GM12878 (cell line): ENCODE results near the gene SCMH1. TPM values are rescaled to one million over a fixed set of nuclear protein-coding genes. Genes with fewer than 3 reads are reported as not detected.

Source experiments
- CBFB ChIP-seq: IDR thresholded peaks from 2 replicates; pipeline ENCODE4 v1.6.1; 2016; ENCODE audit warnings: antibody characterized with exemption, low read depth
- EED ChIP-seq: sonication (generic); IDR thresholded peaks from 2 replicates; pipeline ENCODE4 v1.6.1; 2016; ENCODE audit warnings: antibody characterized with exemption, low read depth
- EP300 ChIP-seq, 2 experiments: fragments of 150-350 bp in 1 of 2; IDR thresholded peaks; 2 replicates each; pipeline ENCODE4 v1.6.1; 2011 to 2012; ENCODE audit warnings: low read depth in 2 of 2, low read length in 2 of 2, borderline replicate concordance in 1 of 2, improper control_type of control experiment in 1 of 2, inconsistent platforms in 1 of 2; ENCODE audit not compliant: control insufficient read depth in 1 of 2
- ESRRA ChIP-seq: IDR thresholded peaks from 2 replicates; pipeline ENCODE4 v1.6.1; 2012; ENCODE audit warnings: mild to moderate bottlenecking, low read length, improper control_type of control experiment
- KLF5 ChIP-seq: fragments of 450-650 bp; IDR thresholded peaks from 2 replicates; pipeline ENCODE4 v1.6.1; 2014; ENCODE audit warnings: mild to moderate bottlenecking; ENCODE audit not compliant: partially characterized antibody
- MEF2B ChIP-seq: fragments of 450-650 bp; IDR thresholded peaks from 2 replicates; pipeline ENCODE4 v1.6.1; 2018; ENCODE audit warnings: mild to moderate bottlenecking, moderate library complexity; ENCODE audit not compliant: partially characterized antibody, poor library complexity, severe bottlenecking
- RAD51 ChIP-seq: fragments of 450-650 bp; IDR thresholded peaks from 2 replicates; pipeline ENCODE4 v1.6.1; 2016; ENCODE audit warnings: moderate library complexity, mild to moderate bottlenecking, inconsistent platforms
- RCOR1 ChIP-seq: conservative IDR thresholded peaks from 2 replicates; pipeline ENCODE4 v1.6.1; 2012; ENCODE audit warnings: low read depth, low read length, improper control_type of control experiment
- RELA ChIP-seq: fragments of 450-650 bp; IDR thresholded peaks from 2 replicates; pipeline ENCODE4 v1.8.0; 2014; ENCODE audit warnings: borderline replicate concordance; ENCODE audit not compliant: partially characterized antibody
- RUNX3 ChIP-seq: IDR thresholded peaks from 2 replicates; pipeline ENCODE4 v1.6.1; 2012; ENCODE audit warnings: low read length, inconsistent platforms
- STAT1 ChIP-seq: fragments of 450-650 bp; conservative IDR thresholded peaks from 2 replicates; pipeline ENCODE4 v1.6.1; 2014; ENCODE audit warnings: antibody characterized with exemption, mild to moderate bottlenecking
- SUZ12 ChIP-seq: fragments of 200-600 bp; sonication (generic); IDR thresholded peaks from one replicate; pipeline ENCODE4 v1.6.1; 2018; ENCODE audit warnings: antibody characterized with exemption, mild to moderate bottlenecking; ENCODE audit not compliant: unreplicated experiment
- TCF3 ChIP-seq: IDR thresholded peaks from 2 replicates; pipeline ENCODE4 v1.6.1; 2012; ENCODE audit warnings: low read depth, mild to moderate bottlenecking, low read length, borderline replicate concordance; ENCODE audit not compliant: insufficient read depth
- ZSCAN29 ChIP-seq: fragments of 450-650 bp; IDR thresholded peaks from 2 replicates; pipeline ENCODE4 v1.6.1; 2017; ENCODE audit warnings: mild to moderate bottlenecking, moderate library complexity
- polyA plus RNA-seq, 11 experiments: library from polyadenylated mRNA; depleted of rRNA in 4 of 11; unstranded in 6 of 11; stranded (reverse) in 5 of 11; fragments of >200 nt; fragmentation: Nextera tagmentation in 4 of 11; fragmentation: Illumina TruSeq in 1 of 11; extraction: Ambion mirVana in 4 of 11; extraction: Trizol in 1 of 11; gene quantifications; 1 replicate in 1 of 11; 2 replicates in 10 of 11; pipeline versions ENCODE4 v1.2.1 to v1.2.3, GENCODE V29; 2011 to 2016; ENCODE audit warnings: inconsistent platforms in 2 of 11, missing spikeins in 2 of 11, low read depth in 1 of 11
- total RNA-seq, 4 experiments: library from RNA; depleted of rRNA in 3 of 4; stranded (reverse); fragments of >200 nt in 3 of 4; fragmentation: Illumina TruSeq in 1 of 4; extraction: Trizol in 1 of 4; gene quantifications; 2 replicates each; pipeline versions ENCODE4 v1.2.1 to v1.2.3, GENCODE V29; 2013 to 2021
- TF ChIP-seq, protein P1 (sequence below): fragments of 450-650 bp; formaldehyde crosslinking; IDR thresholded peaks from 2 replicates; pipeline ENCODE4 v1.4.0; 2020; ENCODE audit warnings: mild to moderate bottlenecking, moderate library complexity
- TF ChIP-seq, protein P2 (sequence below): IDR thresholded peaks from 2 replicates; pipeline ENCODE4 v1.6.1; 2011; ENCODE audit warnings: borderline replicate concordance, low read depth, mild to moderate bottlenecking, moderate library complexity, low read length; ENCODE audit not compliant: insufficient read depth, poor library complexity, severe bottlenecking
- TF ChIP-seq, protein P3 (sequence below): fragments of 450-650 bp; IDR thresholded peaks from 2 replicates; pipeline ENCODE4 v1.6.1; 2018; ENCODE audit warnings: borderline replicate concordance, mild to moderate bottlenecking; ENCODE audit not compliant: partially characterized antibody
- TF ChIP-seq, protein P4 (sequence below): IDR thresholded peaks from 2 replicates; pipeline ENCODE4 v1.6.1; 2012; ENCODE audit warnings: low read length, inconsistent platforms

The SCMH1 gene
- total and polyA plus RNA-seq, 10 of the 15 experiments (the other 5 are each of a cell fraction or from before 2014, with no cell fraction given) = 7.5 to 44.1 (median 27.8) TPM

DNA sequence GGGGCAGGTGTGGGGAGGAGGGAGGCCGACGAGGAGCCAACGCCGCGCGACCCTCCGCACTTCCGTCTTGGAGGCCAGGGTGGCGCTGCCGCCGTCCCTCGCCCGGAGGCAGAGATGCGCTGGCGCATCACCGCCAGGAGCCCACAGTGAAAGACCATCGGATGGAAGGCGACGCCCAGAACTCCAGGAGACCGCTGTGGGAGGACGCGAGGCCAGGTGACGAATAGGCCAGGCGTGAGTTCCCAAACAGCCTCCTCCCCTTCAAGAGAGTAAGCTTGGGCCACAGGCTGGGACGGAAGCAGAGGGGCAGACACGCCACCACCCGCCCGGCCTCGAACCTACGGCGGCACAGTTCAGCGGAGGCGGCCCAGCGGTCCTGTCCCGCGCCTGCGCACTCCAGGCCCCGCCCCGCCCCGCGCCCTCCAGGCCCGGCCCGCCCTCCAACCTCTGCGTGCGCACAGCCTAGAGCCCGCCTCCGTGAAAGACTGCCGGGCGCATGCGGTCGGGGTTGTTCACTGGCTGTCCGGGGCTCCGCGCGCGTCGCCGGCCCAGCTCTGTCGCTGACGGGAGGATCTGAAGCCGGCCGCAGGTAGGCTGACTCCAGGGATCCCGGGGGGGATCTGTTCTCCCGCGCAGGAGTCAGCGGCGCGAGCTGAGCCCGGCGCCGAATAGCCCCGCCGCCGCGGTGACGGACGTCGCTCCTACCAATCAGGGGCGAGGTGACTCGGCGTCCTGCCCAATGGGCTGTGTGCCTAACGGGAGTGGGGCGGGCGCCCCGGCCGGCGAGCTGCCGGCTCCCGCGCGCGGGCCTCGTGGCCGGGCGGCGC lies 262.7 kb downstream of the SCMH1 start, which contains the start of gene CTPS1 (continued):
- TF ChIP-seq, protein P1, sequence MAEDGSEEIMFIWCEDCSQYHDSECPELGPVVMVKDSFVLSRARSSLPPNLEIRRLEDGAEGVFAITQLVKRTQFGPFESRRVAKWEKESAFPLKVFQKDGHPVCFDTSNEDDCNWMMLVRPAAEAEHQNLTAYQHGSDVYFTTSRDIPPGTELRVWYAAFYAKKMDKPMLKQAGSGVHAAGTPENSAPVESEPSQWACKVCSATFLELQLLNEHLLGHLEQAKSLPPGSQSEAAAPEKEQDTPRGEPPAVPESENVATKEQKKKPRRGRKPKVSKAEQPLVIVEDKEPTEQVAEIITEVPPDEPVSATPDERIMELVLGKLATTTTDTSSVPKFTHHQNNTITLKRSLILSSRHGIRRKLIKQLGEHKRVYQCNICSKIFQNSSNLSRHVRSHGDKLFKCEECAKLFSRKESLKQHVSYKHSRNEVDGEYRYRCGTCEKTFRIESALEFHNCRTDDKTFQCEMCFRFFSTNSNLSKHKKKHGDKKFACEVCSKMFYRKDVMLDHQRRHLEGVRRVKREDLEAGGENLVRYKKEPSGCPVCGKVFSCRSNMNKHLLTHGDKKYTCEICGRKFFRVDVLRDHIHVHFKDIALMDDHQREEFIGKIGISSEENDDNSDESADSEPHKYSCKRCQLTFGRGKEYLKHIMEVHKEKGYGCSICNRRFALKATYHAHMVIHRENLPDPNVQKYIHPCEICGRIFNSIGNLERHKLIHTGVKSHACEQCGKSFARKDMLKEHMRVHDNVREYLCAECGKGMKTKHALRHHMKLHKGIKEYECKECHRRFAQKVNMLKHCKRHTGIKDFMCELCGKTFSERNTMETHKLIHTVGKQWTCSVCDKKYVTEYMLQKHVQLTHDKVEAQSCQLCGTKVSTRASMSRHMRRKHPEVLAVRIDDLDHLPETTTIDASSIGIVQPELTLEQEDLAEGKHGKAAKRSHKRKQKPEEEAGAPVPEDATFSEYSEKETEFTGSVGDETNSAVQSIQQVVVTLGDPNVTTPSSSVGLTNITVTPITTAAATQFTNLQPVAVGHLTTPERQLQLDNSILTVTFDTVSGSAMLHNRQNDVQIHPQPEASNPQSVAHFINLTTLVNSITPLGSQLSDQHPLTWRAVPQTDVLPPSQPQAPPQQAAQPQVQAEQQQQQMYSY (CRISPR knock-in tag) = no peak
- TF ChIP-seq EP300 (IDR thresholded peaks at IDR 0.05; ENCODE audit: borderline replicate concordance in 1 of 2, control insufficient read depth in 1 of 2, low read depth in 2 of 2, low read length in 2 of 2) = no peak
- TF ChIP-seq, protein P2, sequence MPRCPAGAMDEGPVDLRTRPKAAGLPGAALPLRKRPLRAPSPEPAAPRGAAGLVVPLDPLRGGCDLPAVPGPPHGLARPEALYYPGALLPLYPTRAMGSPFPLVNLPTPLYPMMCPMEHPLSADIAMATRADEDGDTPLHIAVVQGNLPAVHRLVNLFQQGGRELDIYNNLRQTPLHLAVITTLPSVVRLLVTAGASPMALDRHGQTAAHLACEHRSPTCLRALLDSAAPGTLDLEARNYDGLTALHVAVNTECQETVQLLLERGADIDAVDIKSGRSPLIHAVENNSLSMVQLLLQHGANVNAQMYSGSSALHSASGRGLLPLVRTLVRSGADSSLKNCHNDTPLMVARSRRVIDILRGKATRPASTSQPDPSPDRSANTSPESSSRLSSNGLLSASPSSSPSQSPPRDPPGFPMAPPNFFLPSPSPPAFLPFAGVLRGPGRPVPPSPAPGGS = no peak
- no peak for TF ChIP-seq RAD51
- TF ChIP-seq EED = no peak
- TF ChIP-seq, protein P3, sequence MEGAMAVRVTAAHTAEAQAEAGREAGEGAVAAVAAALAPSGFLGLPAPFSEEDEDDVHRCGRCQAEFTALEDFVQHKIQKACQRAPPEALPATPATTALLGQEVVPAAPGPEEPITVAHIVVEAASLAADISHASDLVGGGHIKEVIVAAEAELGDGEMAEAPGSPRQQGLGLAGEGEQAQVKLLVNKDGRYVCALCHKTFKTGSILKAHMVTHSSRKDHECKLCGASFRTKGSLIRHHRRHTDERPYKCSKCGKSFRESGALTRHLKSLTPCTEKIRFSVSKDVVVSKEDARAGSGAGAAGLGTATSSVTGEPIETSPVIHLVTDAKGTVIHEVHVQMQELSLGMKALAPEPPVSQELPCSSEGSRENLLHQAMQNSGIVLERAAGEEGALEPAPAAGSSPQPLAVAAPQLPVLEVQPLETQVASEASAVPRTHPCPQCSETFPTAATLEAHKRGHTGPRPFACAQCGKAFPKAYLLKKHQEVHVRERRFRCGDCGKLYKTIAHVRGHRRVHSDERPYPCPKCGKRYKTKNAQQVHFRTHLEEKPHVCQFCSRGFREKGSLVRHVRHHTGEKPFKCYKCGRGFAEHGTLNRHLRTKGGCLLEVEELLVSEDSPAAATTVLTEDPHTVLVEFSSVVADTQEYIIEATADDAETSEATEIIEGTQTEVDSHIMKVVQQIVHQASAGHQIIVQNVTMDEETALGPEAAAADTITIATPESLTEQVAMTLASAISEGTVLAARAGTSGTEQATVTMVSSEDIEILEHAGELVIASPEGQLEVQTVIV = no peak
- TF ChIP-seq, protein P4, sequence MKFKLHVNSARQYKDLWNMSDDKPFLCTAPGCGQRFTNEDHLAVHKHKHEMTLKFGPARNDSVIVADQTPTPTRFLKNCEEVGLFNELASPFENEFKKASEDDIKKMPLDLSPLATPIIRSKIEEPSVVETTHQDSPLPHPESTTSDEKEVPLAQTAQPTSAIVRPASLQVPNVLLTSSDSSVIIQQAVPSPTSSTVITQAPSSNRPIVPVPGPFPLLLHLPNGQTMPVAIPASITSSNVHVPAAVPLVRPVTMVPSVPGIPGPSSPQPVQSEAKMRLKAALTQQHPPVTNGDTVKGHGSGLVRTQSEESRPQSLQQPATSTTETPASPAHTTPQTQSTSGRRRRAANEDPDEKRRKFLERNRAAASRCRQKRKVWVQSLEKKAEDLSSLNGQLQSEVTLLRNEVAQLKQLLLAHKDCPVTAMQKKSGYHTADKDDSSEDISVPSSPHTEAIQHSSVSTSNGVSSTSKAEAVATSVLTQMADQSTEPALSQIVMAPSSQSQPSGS = no peak
- no peak for TF ChIP-seq MEF2B
- TF ChIP-seq STAT1 = no peak
- TF ChIP-seq RCOR1 = no peak
- TF ChIP-seq KLF5 = no peak
- TF ChIP-seq RUNX3 = peak; percentile 40; the same call in 1 of the 2 replicates
- TF ChIP-seq ZSCAN29 = no peak
- TF ChIP-seq CBFB = 0 out of 2 replicates have a peak, but pooled peaks have one; percentile 61
- no peak for TF ChIP-seq TCF3
- no peak for TF ChIP-seq RELA
- TF ChIP-seq ESRRA = no peak
- no peak for TF ChIP-seq SUZ12
